ENCODE data around the gene FUBP3.

DNA sequence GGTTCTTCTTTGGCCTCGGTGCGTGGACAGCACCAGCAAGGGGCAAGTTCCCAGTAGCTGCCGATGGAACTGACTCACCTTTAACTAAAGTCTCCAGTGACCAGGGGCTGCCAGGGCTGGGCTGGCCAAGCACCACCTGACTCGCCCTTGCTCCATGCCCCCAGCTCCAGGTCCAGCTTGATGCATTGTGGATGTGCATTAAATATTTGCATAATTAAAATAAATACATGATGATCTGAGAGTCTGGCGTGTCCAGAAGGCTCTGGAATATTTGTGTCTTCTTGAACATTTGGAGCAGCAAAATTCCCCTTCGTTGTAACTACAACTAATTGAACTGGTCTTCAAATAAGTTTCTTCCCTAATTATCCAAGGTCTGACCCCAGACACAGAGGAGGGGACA is 75.5 kb downstream of the FUBP3 start:
- TF ChIP-seq POLR2A (IDR thresholded peaks at IDR 0.05; ENCODE audit: low read length), result no peak
- TF ChIP-seq, protein P1, sequence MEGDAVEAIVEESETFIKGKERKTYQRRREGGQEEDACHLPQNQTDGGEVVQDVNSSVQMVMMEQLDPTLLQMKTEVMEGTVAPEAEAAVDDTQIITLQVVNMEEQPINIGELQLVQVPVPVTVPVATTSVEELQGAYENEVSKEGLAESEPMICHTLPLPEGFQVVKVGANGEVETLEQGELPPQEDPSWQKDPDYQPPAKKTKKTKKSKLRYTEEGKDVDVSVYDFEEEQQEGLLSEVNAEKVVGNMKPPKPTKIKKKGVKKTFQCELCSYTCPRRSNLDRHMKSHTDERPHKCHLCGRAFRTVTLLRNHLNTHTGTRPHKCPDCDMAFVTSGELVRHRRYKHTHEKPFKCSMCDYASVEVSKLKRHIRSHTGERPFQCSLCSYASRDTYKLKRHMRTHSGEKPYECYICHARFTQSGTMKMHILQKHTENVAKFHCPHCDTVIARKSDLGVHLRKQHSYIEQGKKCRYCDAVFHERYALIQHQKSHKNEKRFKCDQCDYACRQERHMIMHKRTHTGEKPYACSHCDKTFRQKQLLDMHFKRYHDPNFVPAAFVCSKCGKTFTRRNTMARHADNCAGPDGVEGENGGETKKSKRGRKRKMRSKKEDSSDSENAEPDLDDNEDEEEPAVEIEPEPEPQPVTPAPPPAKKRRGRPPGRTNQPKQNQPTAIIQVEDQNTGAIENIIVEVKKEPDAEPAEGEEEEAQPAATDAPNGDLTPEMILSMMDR (IDR thresholded peaks at IDR 0.05), result no peak
- no peak for TF ChIP-seq JUN (IDR thresholded peaks at IDR 0.05)

Data from A549 (cell line).